ENCODE measurements around the gene FGF8. TPM values are rescaled to one million over a fixed set of nuclear protein-coding genes. Genes with fewer than 3 reads are reported as not detected.

The FGF8 gene
- total and polyA plus RNA-seq, 2 donors (not counting 3 experiments of a cell fraction or from before 2014, with no cell fraction given): 0.44 TPM; not detected in 1

- H3K27ac ChIP-seq (ENCODE audit: insufficient read depth, low read depth, low read length): no peak overlapping the region
- no peak for TF ChIP-seq MYC (IDR thresholded peaks at IDR 0.05; ENCODE audit: low read depth, low read length)
- no peak for TF ChIP-seq MAX (IDR thresholded peaks at IDR 0.05; ENCODE audit: insufficient read depth, insufficient read length)
- TF ChIP-seq CTCF (IDR thresholded peaks at IDR 0.05; ENCODE audit: extremely low read depth in 1 of 2, insufficient read depth in 1 of 2, low read depth in 1 of 2, low read length in 2 of 2): no peak
- TF ChIP-seq POLR2A (IDR thresholded peaks at IDR 0.05; ENCODE audit: low read depth, low read length): no peak
- no peak for TF ChIP-seq FOS (IDR thresholded peaks at IDR 0.05; ENCODE audit: borderline replicate concordance, insufficient read depth, low read length)
- no peak for TF ChIP-seq EZH2 (IDR thresholded peaks at IDR 0.05; ENCODE audit: borderline replicate concordance, low read depth, low read length, severe bottlenecking)
- no peak for TF ChIP-seq GATA2 (IDR thresholded peaks at IDR 0.05; ENCODE audit: insufficient read depth, insufficient read length, low read depth, low read length)
- FAIRE-seq (no peak), DNase-seq (ENCODE audit: low read depth, low spot score) (no peak)
- no peaks in the 10 kb centered on the region for H4K20me1 ChIP-seq (replicated peaks; ENCODE audit: control insufficient read depth, extremely low read depth, insufficient read depth, low read length)
- H2AFZ ChIP-seq (ENCODE audit: low read depth, low read length): no peak overlapping the region
- peaks cover 26% of the 10 kb centered on the region for H3K4me1 ChIP-seq (ENCODE audit: control insufficient read depth, extremely low read depth, insufficient read depth, low read length)
- no peaks in the 10 kb centered on the region for H3K9me1 ChIP-seq (replicated peaks; ENCODE audit: control insufficient read depth, extremely low read depth, insufficient read depth, low read length)
- no peaks in the 10 kb centered on the region for H3K9me3 ChIP-seq (replicated peaks; ENCODE audit: control insufficient read depth, insufficient read depth, low read length)
- intact Hi-C loops (cut with micrococcal nuclease): loop anchor here (1.0 to 5.0 kb wide), 4 partner anchors 35 to 568 kb away; partner anchors contain the start of genes FBXW4 and OGA
- H3K27me3 ChIP-seq (ENCODE audit: control insufficient read depth in 2 of 2, insufficient read depth in 2 of 2, low read length in 2 of 2): peaks cover 9 to 16% of the 10 kb centered on the region in 2 experiments
- H3K4me3 ChIP-seq (replicated peaks in 1 of 3; ENCODE audit: insufficient read depth in 1 of 3, low read depth in 1 of 3, low read length in 3 of 3): peak overlapping the region; percentile 68 to 73 (median 71)
- H3K9ac ChIP-seq (replicated peaks; ENCODE audit: extremely low read depth, insufficient read depth, low read length): peak overlapping the region; percentile 65
- peaks cover 7% of the 10 kb centered on the region for H3K79me2 ChIP-seq (ENCODE audit: control insufficient read depth, insufficient read depth, low read length)
- H3K36me3 ChIP-seq (ENCODE audit: control insufficient read depth in 2 of 2, extremely low read depth in 1 of 2, insufficient read depth in 2 of 2, low read length in 2 of 2): peaks cover 12 to 13% of the 10 kb centered on the region in 2 experiments
- BruUV-seq (replicated peaks): no TSS peak
- H3K4me2 ChIP-seq (ENCODE audit: insufficient read depth, low read length): peak overlapping the region; percentile 64
- dilution Hi-C loops (cut with MboI; ENCODE audit: extremely low pct_ligation_motif_present, low sequenced_read_pairs): no loop called here
- CTCF ChIA-PET: interaction anchor here (0.5 to 5.8 kb wide), 13 partner anchors 10 to 619 kb away, joined by 3 to 193 read pairs (median 7); partner anchors contain the start of gene OGA
- POLR2A ChIA-PET: interaction anchor here (1.4 kb wide), 1 partner anchor 13 kb away, joined by 4 read pairs; no protein-coding TSS in a partner anchor
Observed at GRCh38 chr10:101781984-101782810, 6.3 kb upstream of the FGF8 start.

All from endothelial cell of umbilical vein (primary cell).